ENCODE data around the gene INPP5D.

- TF ChIP-seq CTCF (IDR thresholded peaks at IDR 0.05; ENCODE audit: borderline replicate concordance, extremely low read depth, low read length, poor library complexity, severe bottlenecking) (peak; percentile 11), EZH2 (IDR thresholded peaks at IDR 0.05; ENCODE audit: borderline replicate concordance, low read depth, low read length, severe bottlenecking) (no peak)
These were observed 3.3 kb downstream of the INPP5D start for GRCh38 chr2:233063269-233063975.
